ENCODE measurements around the gene NCOA1. TPM values are rescaled to one million over a fixed set of nuclear protein-coding genes. Genes with fewer than 3 reads are reported as not detected.

The NCOA1 gene
- total RNA-seq, 1 experiment from 2014 or later, result 11.6 TPM

- H3K9me2 ChIP-seq (ENCODE audit: insufficient read depth), result no peaks in the 10 kb centered on the region
- intact Hi-C loops (cut with micrococcal nuclease; ENCODE audit: unreplicated experiment), result no loop called here
- H3K27me3 ChIP-seq (ENCODE audit: insufficient read depth, low read depth), result no peaks in the 10 kb centered on the region
- no peak overlapping the region for H3K4me2 ChIP-seq
- H3K79me2 ChIP-seq (ENCODE audit: low read depth), result peaks cover 5% of the 10 kb centered on the region
- H2AFZ ChIP-seq, result no peak overlapping the region
- H3K4me1 ChIP-seq (replicated peaks; ENCODE audit: insufficient read depth), result peaks cover 14% of the 10 kb centered on the region
- ChIA-PET POLR2A (ENCODE audit: unreplicated experiment) (no interaction called here), CTCF (no interaction called here)
- H3F3A ChIP-seq (ENCODE audit: insufficient read depth, low read depth), result peaks cover 14% of the 10 kb centered on the region; the same call in 1 of the 2 replicates
- TF ChIP-seq EZH2 (IDR thresholded peaks at IDR 0.05; ENCODE audit: low read depth) (no peak), CTCF (conservative IDR thresholded peaks at IDR 0.05) (no peak)
- H3K9me3 ChIP-seq (ENCODE audit: insufficient read depth, low read depth), result no peaks in the 10 kb centered on the region
- H3K4me3 ChIP-seq, result no peak overlapping the region
- no TSS peak for BruUV-seq (replicated peaks)
- no peaks in the 10 kb centered on the region for H3K36me3 ChIP-seq (ENCODE audit: low read depth)
- no peak overlapping the region for H3K27ac ChIP-seq
- H4K20me1 ChIP-seq (ENCODE audit: insufficient read depth), result no peaks in the 10 kb centered on the region
- no peak for DNase-seq
Observed at GRCh38 chr2:24788816-24789215, 297.8 kb downstream of the NCOA1 start.

- Histone ChIP-seq H2AFZ (no peak overlapping the region), H3K9me2 (ENCODE audit: insufficient read depth) (no peaks in the 10 kb centered on the region), H3K4me2 (peak overlapping the region; percentile 78), H3F3A (ENCODE audit: insufficient read depth, low read depth) (peaks cover 14% of the 10 kb centered on the region; the same call in 1 of the 2 replicates), H3K36me3 (ENCODE audit: low read depth) (no peaks in the 10 kb centered on the region), H3K4me3 (peak overlapping the region; percentile 71; the same call in 1 of the 2 replicates), H4K20me1 (ENCODE audit: insufficient read depth) (no peaks in the 10 kb centered on the region), H3K4me1 (replicated peaks; ENCODE audit: insufficient read depth) (peaks cover 31% of the 10 kb centered on the region), H3K27ac (no peak overlapping the region), H3K79me2 (ENCODE audit: low read depth) (peaks cover 31% of the 10 kb centered on the region), H3K27me3 (ENCODE audit: insufficient read depth, low read depth) (no peaks in the 10 kb centered on the region), H3K9me3 (ENCODE audit: insufficient read depth, low read depth) (no peaks in the 10 kb centered on the region)
- no peak for TF ChIP-seq CTCF (conservative IDR thresholded peaks at IDR 0.05)
- no peak for TF ChIP-seq EZH2 (IDR thresholded peaks at IDR 0.05; ENCODE audit: low read depth)
- intact Hi-C loops (cut with micrococcal nuclease; ENCODE audit: unreplicated experiment), result loop anchor here (5.0 to 10.0 kb wide), 3 partner anchors 177 to 709 kb away; partner anchors contain the start of genes DNAJC27 and TP53I3
- ChIA-PET POLR2A (ENCODE audit: unreplicated experiment) (interaction anchor here (0.9 kb wide), 1 partner anchor 34 kb away, joined by 8 read pairs; no protein-coding TSS in a partner anchor), CTCF (interaction anchor here (0.7 kb wide), 2 partner anchors 128 to 209 kb away, joined by 4 to 5 read pairs; partner anchors contain the start of gene ADCY3)
- no TSS peak for BruUV-seq (replicated peaks)
- no peak for DNase-seq
Observed at GRCh38 chr2:24791452-24791851, 300.4 kb downstream of the NCOA1 start.

GRCh38 chr2:24792542-24792873, 301.5 kb downstream of the NCOA1 start:
- BruUV-seq (replicated peaks), result TSS peak; percentile 82
- Histone ChIP-seq H3K4me3 (peak overlapping the region; percentile 71), H3K4me1 (replicated peaks; ENCODE audit: insufficient read depth) (peaks cover 31% of the 10 kb centered on the region), H2AFZ (peak overlapping the region; percentile 88), H3K79me2 (ENCODE audit: low read depth) (peaks cover 40% of the 10 kb centered on the region), H3K36me3 (ENCODE audit: low read depth) (no peaks in the 10 kb centered on the region), H3K27me3 (ENCODE audit: insufficient read depth, low read depth) (no peaks in the 10 kb centered on the region), H3K9me2 (ENCODE audit: insufficient read depth) (no peaks in the 10 kb centered on the region), H3K4me2 (peak overlapping the region; percentile 78), H3K27ac (peak overlapping the region; percentile 89), H4K20me1 (ENCODE audit: insufficient read depth) (no peaks in the 10 kb centered on the region), H3F3A (ENCODE audit: insufficient read depth, low read depth) (peaks cover 14% of the 10 kb centered on the region; the same call in 1 of the 2 replicates), H3K9me3 (ENCODE audit: insufficient read depth, low read depth) (no peaks in the 10 kb centered on the region)
- CTCF ChIA-PET, result interaction anchor here (0.6 to 1.4 kb wide), 3 partner anchors 10 to 178 kb away, joined by 3 to 8 read pairs (median 5); no protein-coding TSS in a partner anchor
- POLR2A ChIA-PET (ENCODE audit: unreplicated experiment), result interaction anchor here (0.6 to 0.7 kb wide), 4 partner anchors 338 to 889 kb away, joined by 3 to 6 read pairs (median 4); no protein-coding TSS in a partner anchor
- no peak for TF ChIP-seq EZH2 (IDR thresholded peaks at IDR 0.05; ENCODE audit: low read depth)
- no peak; the same call in 1 of the 2 replicates for TF ChIP-seq CTCF (conservative IDR thresholded peaks at IDR 0.05)
- DNase-seq, result no peak
- intact Hi-C loops (cut with micrococcal nuclease; ENCODE audit: unreplicated experiment), result loop anchor here (5.0 to 10.0 kb wide), 3 partner anchors 178 to 710 kb away; partner anchors contain the start of genes DNAJC27 and TP53I3
